Type B pancreatic cell (in vitro differentiated cells): ENCODE measurements around the gene RTN4RL2. TPM values are rescaled to one million over a fixed set of nuclear protein-coding genes. Genes with fewer than 3 reads are reported as not detected.
"Not testable (repeated sequence)": the region's sequence is repeated elsewhere in the genome, so short reads cannot be mapped to it uniquely, and the experiment has no call there.

ENCODE experiments used
- DNase-seq: peaks from one replicate; pipeline ENCODE4 v3.0.0; 2021; ENCODE audit warnings: mixed read lengths; ENCODE audit not compliant: unreplicated experiment; ENCODE audit errors: extremely low spot score
- H3K27ac Mint-ChIP-seq: 2 replicates; pipeline ENCODE4 v1.8.0; 2021; ENCODE audit warnings: mild to moderate bottlenecking, mixed read lengths
- H3K27me3 Mint-ChIP-seq: 2 replicates; pipeline ENCODE4 v1.8.0; 2021; ENCODE audit warnings: mixed read lengths
- H3K36me3 Mint-ChIP-seq: 2 replicates; pipeline ENCODE4 v1.8.0; 2021; ENCODE audit warnings: mixed read lengths
- H3K4me1 Mint-ChIP-seq: one replicate; pipeline ENCODE4 v1.8.0; 2021; ENCODE audit warnings: mixed read lengths; ENCODE audit not compliant: unreplicated experiment
- H3K4me3 Mint-ChIP-seq: 2 replicates; pipeline ENCODE4 v1.8.0; 2021; ENCODE audit warnings: mild to moderate bottlenecking, mixed read lengths
- H3K9me3 Mint-ChIP-seq: 2 replicates; pipeline ENCODE4 v1.8.0; 2021; ENCODE audit warnings: mixed read lengths
- CTCF ChIP-seq: fragments of 200-600 bp; sonication (generic); conservative IDR thresholded peaks from 2 replicates; pipeline ENCODE4 v1.5.0; 2021; ENCODE audit warnings: antibody characterized with exemption, mild to moderate bottlenecking
- total RNA-seq: library from RNA; stranded (reverse); gene quantifications from 2 replicates; pipeline ENCODE4 v1.2.1, GENCODE V29; 2021; ENCODE audit warnings: low replicate concordance

RTN4RL2 gene
- total RNA-seq, 1 donor from 2014 or later = 8.6 TPM

GRCh38 chr11:57444362-57445121 is 15.8 kb upstream of the RTN4RL2 start:
- DNase-seq = no peak
- H3K27ac Mint-ChIP-seq = peak overlapping the region; percentile 17
- H3K4me3 Mint-ChIP-seq = no peak overlapping the region
- H3K27me3 Mint-ChIP-seq = peaks cover 18% of the 10 kb centered on the region
- no peak for TF ChIP-seq CTCF
- H3K36me3 Mint-ChIP-seq = no peaks in the 10 kb centered on the region
- no peaks in the 10 kb centered on the region for H3K9me3 Mint-ChIP-seq
- no peaks in the 10 kb centered on the region for H3K4me1 Mint-ChIP-seq

- not testable (repeated sequence) for DNase-seq, H3K9me3 Mint-ChIP-seq, H3K36me3 Mint-ChIP-seq, H3K4me1 Mint-ChIP-seq, H3K4me3 Mint-ChIP-seq
- Mint-ChIP-seq H3K27ac (peak overlapping the region; percentile 17), H3K27me3 (peaks cover 24% of the 10 kb centered on the region)
Measured at GRCh38 chr11:57445122-57445394, 15.3 kb upstream of the RTN4RL2 start.

- no peak for TF ChIP-seq CTCF
- Mint-ChIP-seq H3K4me3 (no peak overlapping the region), H3K4me1 (no peaks in the 10 kb centered on the region), H3K9me3 (no peaks in the 10 kb centered on the region), H3K27me3 (peaks cover 30% of the 10 kb centered on the region), H3K27ac (no peak overlapping the region), H3K36me3 (no peaks in the 10 kb centered on the region)
- no peak for DNase-seq
Measured at GRCh38 chr11:57446055-57446454, 14.3 kb upstream of the RTN4RL2 start.

- no peak for TF ChIP-seq CTCF
- no peaks in the 10 kb centered on the region for H3K36me3 Mint-ChIP-seq
- peaks cover 75% of the 10 kb centered on the region for H3K27me3 Mint-ChIP-seq
- H3K4me1 Mint-ChIP-seq = peaks cover 6% of the 10 kb centered on the region
- peak overlapping the region; percentile 70 for H3K27ac Mint-ChIP-seq
- no peak overlapping the region for H3K4me3 Mint-ChIP-seq
- no peak for DNase-seq
- no peaks in the 10 kb centered on the region for H3K9me3 Mint-ChIP-seq
Measured at GRCh38 chr11:57453543-57454177, 6.7 kb upstream of the RTN4RL2 start.

GRCh38 chr11:57456960-57457642 is 3.2 kb upstream of the RTN4RL2 start:
- Mint-ChIP-seq H3K4me1 (peaks cover 18% of the 10 kb centered on the region), H3K27me3 (peaks cover 82% of the 10 kb centered on the region), H3K9me3 (no peaks in the 10 kb centered on the region), H3K36me3 (no peaks in the 10 kb centered on the region), H3K4me3 (peak overlapping the region; percentile 83), H3K27ac (peak overlapping the region; percentile 70)
- peak; percentile 86 for DNase-seq
- peak; percentile 98 for TF ChIP-seq CTCF

- Mint-ChIP-seq H3K27ac (peak overlapping the region; percentile 70), H3K4me3 (peak overlapping the region; percentile 83), H3K27me3 (peaks cover 82% of the 10 kb centered on the region), H3K36me3 (no peaks in the 10 kb centered on the region), H3K9me3 (no peaks in the 10 kb centered on the region), H3K4me1 (peaks cover 18% of the 10 kb centered on the region)
- no peak for TF ChIP-seq CTCF
- DNase-seq = no peak
Measured at GRCh38 chr11:57457643-57458023, 2.7 kb upstream of the RTN4RL2 start.
